ENCODE measurements around the gene NDUFA8.

The NDUFA8 gene

GRCh38 chr9:122184551-122184950 lies 25.0 kb upstream of the NDUFA8 start:
- DNase-seq, result no peak

- DNase-seq, result no peak
These were observed 23.9 kb upstream of the NDUFA8 start for GRCh38 chr9:122183501-122183900.

- no peak for DNase-seq
These were observed 21.1 kb upstream of the NDUFA8 start for GRCh38 chr9:122180633-122181032.

DNA sequence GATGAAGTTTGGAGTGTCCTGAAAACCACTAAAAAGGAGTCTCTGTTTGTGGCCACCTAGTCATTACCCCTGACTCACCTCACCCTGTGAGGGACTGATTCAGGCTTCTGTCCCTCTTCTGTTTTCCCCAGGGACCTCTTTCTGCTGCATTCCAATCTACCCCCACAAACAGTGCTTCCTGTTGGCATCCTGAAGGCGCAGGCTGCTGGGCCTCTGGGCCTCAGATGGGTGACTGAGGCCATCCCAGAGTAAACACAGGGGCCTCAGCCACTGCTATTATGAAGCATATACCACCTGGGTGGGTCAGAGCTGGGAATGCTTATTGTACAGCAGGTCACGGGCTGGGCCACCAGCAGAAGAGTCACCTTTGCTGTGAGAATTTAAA lies 20.1 kb upstream of the NDUFA8 start:
- DNase-seq, result no peak

GRCh38 chr9:122179054-122179689 lies 19.6 kb upstream of the NDUFA8 start:
- no peak for DNase-seq

- DNase-seq, result no peak
These were observed 17.3 kb upstream of the NDUFA8 start for GRCh38 chr9:122176916-122177315.

- no peak for DNase-seq
These were observed 14.1 kb upstream of the NDUFA8 start for GRCh38 chr9:122173670-122174069.

DNA sequence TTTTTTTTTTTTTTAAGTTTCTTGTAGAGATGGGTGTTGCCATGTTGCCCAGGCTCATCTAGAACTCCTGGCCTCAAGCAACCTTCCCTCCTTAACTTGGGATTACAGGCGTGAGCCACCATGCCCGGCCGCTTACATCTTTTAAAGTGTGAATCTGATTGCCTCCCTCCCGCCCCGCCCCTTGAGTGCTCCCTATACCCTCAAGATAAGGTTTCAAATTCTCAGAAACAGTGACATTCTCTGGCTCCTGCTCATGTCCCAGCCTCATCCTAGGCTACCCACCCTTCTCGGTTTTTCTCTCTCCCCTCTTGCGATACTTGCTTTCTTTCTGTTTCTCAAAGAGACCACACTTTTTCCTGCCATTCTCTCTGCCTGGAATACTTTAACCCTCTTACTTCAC lies 12.6 kb upstream of the NDUFA8 start:
- DNase-seq, result no peak

DNA sequence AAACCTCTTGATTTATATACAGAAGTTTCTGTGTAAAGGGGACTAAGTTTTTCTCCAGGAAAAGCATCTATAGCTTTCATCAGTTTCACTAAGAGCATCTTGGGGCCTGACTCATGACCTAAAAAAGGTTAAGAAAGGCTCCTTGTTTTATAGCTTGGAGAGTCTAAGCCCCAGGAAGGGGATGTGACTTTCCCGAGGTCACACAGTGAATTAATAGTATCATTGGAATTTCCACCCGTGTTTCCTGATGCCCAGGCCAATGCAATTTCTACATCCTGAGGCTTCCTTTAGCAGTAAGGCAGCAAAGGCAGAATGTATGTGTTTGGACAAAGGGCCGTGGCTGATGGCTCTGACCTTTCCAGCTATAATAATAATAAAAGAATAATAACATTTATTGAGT lies 8.8 kb upstream of the NDUFA8 start:
- no peak for DNase-seq

- DNase-seq, result no peak
These were observed 4.7 kb upstream of the NDUFA8 start for GRCh38 chr9:122164286-122164685.

- no peak for DNase-seq
These were observed 2.8 kb upstream of the NDUFA8 start for GRCh38 chr9:122162415-122162814.

GRCh38 chr9:122159925-122160246 lies 307 bp upstream of the NDUFA8 start:
- DNase-seq, result no peak

- peak; percentile 30 to 36 for DNase-seq
These were observed 1.4 kb downstream of the NDUFA8 start for GRCh38 chr9:122158202-122158601.

GRCh38 chr9:122155796-122156195 lies 3.8 kb downstream of the NDUFA8 start:
- DNase-seq, result no peak

DNA sequence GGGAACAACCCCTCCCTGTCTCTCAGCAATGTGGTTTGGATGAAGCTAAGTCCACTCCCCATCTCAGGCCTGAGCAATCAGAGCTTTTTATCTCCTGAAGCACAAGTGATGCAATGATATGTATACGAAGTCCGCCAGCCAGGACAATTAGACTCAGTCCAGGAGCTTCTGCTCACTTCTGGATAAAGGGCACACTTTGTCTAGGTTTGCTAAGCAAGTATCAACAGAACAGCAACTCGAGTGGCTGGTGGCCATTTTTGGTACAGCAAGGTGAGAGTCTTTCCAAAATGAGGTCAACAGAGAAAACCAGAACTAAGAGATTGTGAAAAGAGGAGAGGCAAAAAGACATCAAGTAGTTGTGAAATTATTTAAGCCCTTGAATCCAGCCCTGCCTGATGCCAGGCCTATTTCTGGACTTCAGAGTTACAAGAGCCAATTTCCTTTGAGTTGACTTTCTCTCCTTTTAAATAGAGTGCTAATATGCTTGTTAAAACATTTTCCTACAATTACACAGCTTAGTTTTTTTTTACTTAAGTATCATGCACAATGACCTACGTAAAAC lies 8.2 kb downstream of the NDUFA8 start:
- no peak for DNase-seq

DNA sequence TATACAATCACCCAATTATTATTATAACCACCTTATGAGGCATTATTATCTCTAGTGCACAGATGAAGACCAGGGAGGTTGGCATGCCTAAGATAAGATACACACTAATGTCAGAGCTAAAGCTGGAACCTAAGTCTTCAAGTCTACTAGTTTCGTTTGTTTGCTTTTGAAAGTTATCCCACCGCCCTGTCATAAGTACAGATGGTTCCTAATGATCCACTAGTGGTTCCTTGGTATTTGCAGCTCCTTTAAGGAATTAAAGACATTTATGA lies 14.1 kb downstream of the NDUFA8 start:
- no peak for DNase-seq

DNA sequence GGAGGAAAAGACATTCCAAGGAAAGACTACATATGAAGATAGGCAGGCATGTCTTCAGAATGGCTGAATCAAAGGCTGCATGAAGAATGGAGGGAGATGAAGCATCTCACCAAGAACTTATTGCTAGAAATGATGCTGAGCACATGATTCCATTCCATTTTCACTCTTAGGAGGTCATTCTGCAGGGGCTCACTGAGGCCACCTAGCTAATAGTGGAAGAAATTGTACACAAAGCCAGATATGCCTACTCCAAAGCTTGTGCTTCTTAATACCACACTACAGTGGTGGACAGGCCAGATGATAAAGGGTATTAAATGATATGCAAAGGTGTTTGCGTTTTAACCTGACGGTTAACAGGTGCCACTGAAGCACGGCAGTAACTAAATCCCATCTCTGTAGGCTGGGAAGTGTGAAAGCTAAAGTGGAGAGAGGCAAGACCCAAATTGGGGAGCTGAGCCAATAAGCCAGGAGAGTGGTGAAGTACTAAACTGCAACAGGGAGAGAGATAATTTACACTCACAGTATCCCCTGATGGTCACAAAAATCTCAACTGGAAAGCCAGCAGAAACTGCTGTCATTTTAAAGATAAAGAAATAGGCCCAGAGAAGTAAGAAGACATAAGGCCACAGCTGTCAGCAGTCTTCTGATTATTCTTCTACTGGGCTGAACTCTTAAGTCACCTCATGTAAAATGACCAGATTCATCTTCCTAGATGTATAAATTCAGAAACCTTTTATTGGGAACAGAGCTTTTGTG lies 14.6 kb downstream of the NDUFA8 start:
- DNase-seq, result no peak

GRCh38 chr9:122143876-122144405 lies 15.6 kb downstream of the NDUFA8 start:
- DNase-seq, result peak in 1 of 2 donors; percentile 16

- no peak for DNase-seq
These were observed 16.3 kb downstream of the NDUFA8 start for GRCh38 chr9:122143296-122143695.

- DNase-seq, result no peak
These were observed 17.9 kb downstream of the NDUFA8 start for GRCh38 chr9:122141671-122142070.

GRCh38 chr9:122140368-122141193 lies 19.0 kb downstream of the NDUFA8 start:
- no peak for DNase-seq

DNA sequence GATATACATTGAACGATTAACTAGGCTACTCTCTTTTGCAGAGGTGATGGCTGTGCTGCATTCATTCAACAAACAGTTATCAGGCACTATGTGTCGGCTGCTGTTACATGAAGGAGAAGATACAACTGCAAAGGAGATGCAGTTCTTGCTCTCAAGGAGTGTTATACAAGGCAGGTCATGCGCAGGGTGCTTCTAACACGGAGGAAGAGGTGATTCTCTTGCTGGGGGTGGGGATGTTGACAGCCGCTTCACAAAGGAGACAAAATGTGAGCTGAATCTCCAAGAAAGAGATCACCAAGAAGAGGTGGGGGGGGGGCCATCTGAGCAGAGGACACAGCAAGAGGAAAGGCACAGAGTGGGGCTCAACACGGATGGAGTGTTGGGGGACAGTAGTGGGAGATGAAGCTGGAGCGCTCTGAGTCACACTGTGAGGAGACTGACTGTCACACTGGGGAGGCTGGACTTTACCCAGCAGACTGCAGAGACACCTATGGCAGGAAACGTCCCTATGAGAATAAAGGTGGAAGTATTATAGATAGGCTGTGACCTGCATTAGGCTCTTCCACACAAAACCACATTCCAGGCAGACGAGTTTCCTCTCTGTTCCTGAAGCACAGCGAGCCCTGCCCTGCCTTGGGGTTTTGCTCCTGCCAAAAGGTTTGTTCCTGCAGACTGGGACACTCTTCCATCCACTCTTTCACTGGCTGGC lies 20.9 kb downstream of the NDUFA8 start:
- DNase-seq, result no peak

DNA sequence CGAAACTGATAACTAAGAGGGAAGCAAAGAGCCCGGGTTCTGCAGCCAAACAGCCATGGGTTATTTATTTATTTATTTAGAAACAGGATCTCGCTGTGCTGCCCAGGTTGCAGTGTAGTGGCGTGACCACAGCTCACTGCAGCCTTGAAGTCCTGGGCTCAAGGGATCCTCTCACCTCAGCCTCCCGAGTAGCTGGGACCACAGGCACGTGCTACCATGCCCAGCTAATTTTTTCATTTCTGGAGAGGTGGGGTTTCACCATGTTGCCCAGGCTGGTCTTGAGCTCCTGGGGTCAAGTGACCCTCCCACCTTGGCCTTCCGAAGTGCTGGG lies 24.1 kb downstream of the NDUFA8 start:
- DNase-seq, result no peak

All from inflammatory macrophage (primary cell).